Gastrocnemius medialis (tissue), 4 donors: ENCODE data around the gene RAPH1.

Source experiments
- POLR2A ChIP-seq, 2 donors: fragments of 450-650 bp; IDR thresholded peaks; one replicate each; pipeline ENCODE4 v1.6.1; 2017; ENCODE audit warnings: antibody characterized with exemption in 2 of 2, mild to moderate bottlenecking in 2 of 2, moderate library complexity in 2 of 2
- TF ChIP-seq, protein P1 (sequence below), 5 experiments: fragments of 450-650 bp in 3 of 5; fragments of 200-600 bp in 2 of 5; sonication (generic) in 2 of 5; IDR thresholded peaks in 4 of 5; conservative IDR thresholded peaks in 1 of 5; 1 replicate in 4 of 5; 2 replicates in 1 of 5; pipeline ENCODE4 v1.5.1; 2016 to 2019; ENCODE audit warnings: antibody characterized with exemption in 5 of 5, mild to moderate bottlenecking in 3 of 5, moderate library complexity in 3 of 5

DNA sequence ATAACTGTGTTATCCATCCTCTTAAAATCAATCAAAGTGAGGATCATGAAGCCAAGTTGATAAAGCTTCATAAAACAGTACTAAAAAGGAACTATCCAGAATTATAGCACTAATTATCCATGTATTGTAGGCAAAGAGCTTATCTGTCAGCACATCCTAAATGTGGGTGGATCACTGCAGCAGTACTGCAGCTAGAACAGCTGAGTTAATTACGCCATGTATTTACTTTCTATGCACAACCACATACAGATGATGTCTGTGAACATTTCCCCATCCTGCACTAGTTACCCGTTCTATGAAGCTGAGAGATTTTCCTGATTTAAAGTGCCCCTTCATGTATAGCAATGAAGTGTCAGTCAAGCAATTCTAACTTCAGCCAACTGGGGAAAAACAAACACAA is 96.6 kb downstream of the RAPH1 start:
- TF ChIP-seq, protein P1, sequence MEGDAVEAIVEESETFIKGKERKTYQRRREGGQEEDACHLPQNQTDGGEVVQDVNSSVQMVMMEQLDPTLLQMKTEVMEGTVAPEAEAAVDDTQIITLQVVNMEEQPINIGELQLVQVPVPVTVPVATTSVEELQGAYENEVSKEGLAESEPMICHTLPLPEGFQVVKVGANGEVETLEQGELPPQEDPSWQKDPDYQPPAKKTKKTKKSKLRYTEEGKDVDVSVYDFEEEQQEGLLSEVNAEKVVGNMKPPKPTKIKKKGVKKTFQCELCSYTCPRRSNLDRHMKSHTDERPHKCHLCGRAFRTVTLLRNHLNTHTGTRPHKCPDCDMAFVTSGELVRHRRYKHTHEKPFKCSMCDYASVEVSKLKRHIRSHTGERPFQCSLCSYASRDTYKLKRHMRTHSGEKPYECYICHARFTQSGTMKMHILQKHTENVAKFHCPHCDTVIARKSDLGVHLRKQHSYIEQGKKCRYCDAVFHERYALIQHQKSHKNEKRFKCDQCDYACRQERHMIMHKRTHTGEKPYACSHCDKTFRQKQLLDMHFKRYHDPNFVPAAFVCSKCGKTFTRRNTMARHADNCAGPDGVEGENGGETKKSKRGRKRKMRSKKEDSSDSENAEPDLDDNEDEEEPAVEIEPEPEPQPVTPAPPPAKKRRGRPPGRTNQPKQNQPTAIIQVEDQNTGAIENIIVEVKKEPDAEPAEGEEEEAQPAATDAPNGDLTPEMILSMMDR (IDR thresholded peaks at IDR 0.05 in 4 of 5, conservative IDR thresholded peaks at IDR 0.05 in 1 of 5), result no peak
- no peak for TF ChIP-seq POLR2A (IDR thresholded peaks at IDR 0.05)
